Caco-2 (cell line): Measurements from ENCODE around the gene CDAN1. TPM values are rescaled to one million over a fixed set of nuclear protein-coding genes. Genes with fewer than 3 reads are reported as not detected.

Experiments used
- BruUV-seq: library from RNA; stranded (reverse); fragments of 400-500 nt; replicated peaks from 2 replicates; lab custom pipeline; 2021; lab: Mats Ljungman, UMichigan
- CTCF ChIA-PET: fragments of 300-600 bp; sonication (Branson Sonifier 250); formaldehyde crosslinking; loops from one replicate; lab custom pipeline; 2022; ENCODE audit warnings: antibody characterized with exemption; lab: Charles Lee
- POLR2A ChIA-PET: fragments of 300-600 bp; sonication (Branson Sonifier 250); formaldehyde crosslinking; loops from one replicate; lab custom pipeline; 2022; ENCODE audit warnings: antibody characterized with exemption; lab: Charles Lee
- DNase-seq, 2 experiments: peaks; one replicate each; pipeline versions ENCODE4 v3.0.0 to v3.0.0-alpha.2; 2020 to 2022
- H3K27me3 ChIP-seq: replicated peaks from 2 replicates; pipeline ENCODE4 v1.6.0; 2011; ENCODE audit warnings: low read length; ENCODE audit not compliant: control insufficient read depth, insufficient read depth
- H3K36me3 ChIP-seq: 2 replicates; pipeline ENCODE4 v1.5.1; 2011; ENCODE audit warnings: low read length; ENCODE audit not compliant: control insufficient read depth, insufficient read depth
- H3K4me1 ChIP-seq: fragments of 250-450 bp; sonication (Bioruptor Pico); 2 replicates; pipeline ENCODE4 v1.5.1; 2020; ENCODE audit warnings: mild to moderate bottlenecking
- H3K4me3 ChIP-seq: 2 replicates; pipeline ENCODE4 v1.5.1; 2011; ENCODE audit warnings: low read depth, mild to moderate bottlenecking, control low read depth, low read length
- H3K9me3 ChIP-seq: fragments of 250-450 bp; sonication (Bioruptor Pico); 2 replicates; pipeline ENCODE4 v1.5.1; 2020; ENCODE audit warnings: mild to moderate bottlenecking, moderate library complexity
- H3K27ac Mint-ChIP-seq: one replicate; pipeline ENCODE4 v1.8.0; 2022; ENCODE audit warnings: mixed read lengths; ENCODE audit not compliant: unreplicated experiment
- H3K27me3 Mint-ChIP-seq: one replicate; pipeline ENCODE4 v1.8.0; 2022; ENCODE audit warnings: mixed read lengths; ENCODE audit not compliant: insufficient read depth, unreplicated experiment
- H3K36me3 Mint-ChIP-seq: one replicate; pipeline ENCODE4 v1.8.0; 2022; ENCODE audit warnings: mild to moderate bottlenecking, mixed read lengths; ENCODE audit not compliant: insufficient read depth, unreplicated experiment
- H3K4me1 Mint-ChIP-seq: one replicate; pipeline ENCODE4 v1.8.0; 2022; ENCODE audit warnings: low read depth, mixed read lengths; ENCODE audit not compliant: unreplicated experiment
- H3K4me3 Mint-ChIP-seq: one replicate; pipeline ENCODE4 v1.8.0; 2022; ENCODE audit warnings: mild to moderate bottlenecking, moderate library complexity, mixed read lengths; ENCODE audit not compliant: unreplicated experiment
- H3K9me3 Mint-ChIP-seq: one replicate; pipeline ENCODE4 v1.8.0; 2022; ENCODE audit warnings: mixed read lengths; ENCODE audit not compliant: unreplicated experiment
- intact Hi-C: fragments of 100-400 bp; cut with micrococcal nuclease; formaldehyde crosslinking; loops from one replicate; pipeline ENCODE4 v1.10.0; 2022; ENCODE audit not compliant: unreplicated experiment
- total RNA-seq: library from RNA; stranded (reverse); gene quantifications from 2 replicates; pipeline ENCODE4 v1.2.3, GENCODE V29; 2022
- TF ChIP-seq, protein P1 (sequence below), 2 experiments: fragments of 200-600 bp in 1 of 2; IDR thresholded peaks; 1 replicate in 1 of 2; 2 replicates in 1 of 2; pipeline versions ENCODE4 v1.5.1 to v1.8.0; 2011 to 2022; ENCODE audit warnings: antibody characterized with exemption in 1 of 2, control low read depth in 1 of 2, inconsistent platforms in 1 of 2, low read depth in 1 of 2, low read length in 1 of 2, mild to moderate bottlenecking in 1 of 2, moderate library complexity in 1 of 2; ENCODE audit not compliant: insufficient read depth in 1 of 2, severe bottlenecking in 1 of 2, unreplicated experiment in 1 of 2

The CDAN1 gene
- total RNA-seq, 1 experiment from 2014 or later: 29.4 TPM

DNA sequence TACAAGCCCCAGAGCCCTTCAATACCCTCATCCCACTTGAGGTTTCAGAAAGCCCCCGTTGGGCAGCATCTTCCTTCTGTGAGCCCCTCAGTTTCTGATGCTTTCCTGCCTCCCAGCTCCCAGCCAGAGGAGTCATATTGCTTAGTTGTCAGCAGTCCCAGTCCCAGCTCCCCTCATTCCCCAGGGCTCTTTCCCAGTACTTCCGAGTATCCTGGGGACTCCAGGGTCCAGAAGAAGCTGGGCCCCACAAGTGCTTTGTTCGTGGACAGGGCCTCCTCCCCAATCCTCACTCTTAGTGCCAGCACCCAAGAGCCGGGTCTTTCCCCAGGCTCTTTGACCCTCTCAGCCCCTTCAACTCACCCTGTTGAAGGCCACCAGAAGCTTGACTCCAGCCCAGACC lies 43.9 kb downstream of the CDAN1 start:
- Mint-ChIP-seq H3K4me3 (no peak overlapping the region), H3K36me3 (no peaks in the 10 kb centered on the region), H3K27me3 (no peaks in the 10 kb centered on the region), H3K27ac (no peak overlapping the region), H3K9me3 (no peaks in the 10 kb centered on the region), H3K4me1 (no peaks in the 10 kb centered on the region)
- TF ChIP-seq, protein P1, sequence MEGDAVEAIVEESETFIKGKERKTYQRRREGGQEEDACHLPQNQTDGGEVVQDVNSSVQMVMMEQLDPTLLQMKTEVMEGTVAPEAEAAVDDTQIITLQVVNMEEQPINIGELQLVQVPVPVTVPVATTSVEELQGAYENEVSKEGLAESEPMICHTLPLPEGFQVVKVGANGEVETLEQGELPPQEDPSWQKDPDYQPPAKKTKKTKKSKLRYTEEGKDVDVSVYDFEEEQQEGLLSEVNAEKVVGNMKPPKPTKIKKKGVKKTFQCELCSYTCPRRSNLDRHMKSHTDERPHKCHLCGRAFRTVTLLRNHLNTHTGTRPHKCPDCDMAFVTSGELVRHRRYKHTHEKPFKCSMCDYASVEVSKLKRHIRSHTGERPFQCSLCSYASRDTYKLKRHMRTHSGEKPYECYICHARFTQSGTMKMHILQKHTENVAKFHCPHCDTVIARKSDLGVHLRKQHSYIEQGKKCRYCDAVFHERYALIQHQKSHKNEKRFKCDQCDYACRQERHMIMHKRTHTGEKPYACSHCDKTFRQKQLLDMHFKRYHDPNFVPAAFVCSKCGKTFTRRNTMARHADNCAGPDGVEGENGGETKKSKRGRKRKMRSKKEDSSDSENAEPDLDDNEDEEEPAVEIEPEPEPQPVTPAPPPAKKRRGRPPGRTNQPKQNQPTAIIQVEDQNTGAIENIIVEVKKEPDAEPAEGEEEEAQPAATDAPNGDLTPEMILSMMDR (IDR thresholded peaks at IDR 0.05; ENCODE audit: insufficient read depth in 1 of 2, low read depth in 1 of 2, low read length in 1 of 2, severe bottlenecking in 1 of 2, unreplicated experiment in 1 of 2): no peak
- BruUV-seq: no TSS peak
- Histone ChIP-seq H3K27me3 (no peaks in the 10 kb centered on the region), H3K36me3 (no peaks in the 10 kb centered on the region), H3K9me3 (no peaks in the 10 kb centered on the region), H3K4me1 (no peaks in the 10 kb centered on the region), H3K4me3 (no peak overlapping the region)
- no peak for DNase-seq
- POLR2A ChIA-PET: no interaction called here
- intact Hi-C loops: no loop called here
- CTCF ChIA-PET: no interaction called here

DNA sequence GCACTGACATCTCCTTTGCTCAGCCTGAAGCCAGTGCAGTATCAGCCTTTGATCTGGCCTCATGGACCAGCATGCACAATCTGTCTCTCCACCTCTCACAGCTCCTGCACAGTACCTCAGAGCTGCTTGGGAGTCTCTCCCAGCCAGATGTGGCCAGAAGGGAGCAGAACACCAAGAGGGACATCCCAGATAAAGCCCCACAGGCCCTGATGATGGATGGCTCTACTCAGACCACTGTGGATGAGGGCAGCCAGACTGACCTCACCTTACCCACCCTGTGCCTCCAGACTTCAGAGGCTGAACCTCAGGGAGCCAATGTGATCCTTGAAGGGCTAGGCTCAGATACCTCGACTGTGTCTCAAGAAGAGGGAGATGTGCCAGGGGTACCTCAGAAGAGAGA lies 44.4 kb downstream of the CDAN1 start:
- Histone ChIP-seq H3K4me1 (no peaks in the 10 kb centered on the region), H3K36me3 (no peaks in the 10 kb centered on the region), H3K27me3 (no peaks in the 10 kb centered on the region), H3K4me3 (no peak overlapping the region), H3K9me3 (no peaks in the 10 kb centered on the region)
- BruUV-seq: no TSS peak
- DNase-seq: no peak
- H3K4me1 Mint-ChIP-seq: no peaks in the 10 kb centered on the region
- H3K36me3 Mint-ChIP-seq: no peaks in the 10 kb centered on the region
- CTCF ChIA-PET: no interaction called here
- TF ChIP-seq, protein P1 (IDR thresholded peaks at IDR 0.05; ENCODE audit: insufficient read depth in 1 of 2, low read depth in 1 of 2, low read length in 1 of 2, severe bottlenecking in 1 of 2, unreplicated experiment in 1 of 2): no peak
- POLR2A ChIA-PET: no interaction called here
- no peaks in the 10 kb centered on the region for H3K27me3 Mint-ChIP-seq
- no peak overlapping the region for H3K4me3 Mint-ChIP-seq
- H3K27ac Mint-ChIP-seq: no peak overlapping the region
- H3K9me3 Mint-ChIP-seq: no peaks in the 10 kb centered on the region
- intact Hi-C loops: no loop called here

DNA sequence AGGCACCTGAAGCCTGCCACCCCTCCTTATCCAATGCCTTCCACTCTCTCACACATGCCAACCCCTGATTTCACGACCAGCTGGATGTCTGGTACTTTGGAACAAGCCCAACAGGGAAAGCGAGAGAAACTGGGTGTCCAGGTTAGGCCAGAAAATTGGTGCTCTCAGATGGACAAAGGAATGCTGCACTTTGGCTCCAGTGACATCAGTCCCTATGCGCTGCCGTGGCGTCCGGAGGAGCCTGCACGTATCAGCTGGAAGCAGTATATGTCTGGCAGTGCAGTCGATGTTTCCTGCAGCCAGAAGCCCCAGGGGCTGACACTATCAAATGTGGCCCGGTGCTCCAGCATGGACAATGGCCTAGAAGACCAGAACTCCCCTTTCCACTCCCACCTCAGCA lies 45.2 kb downstream of the CDAN1 start:
- Histone ChIP-seq H3K27me3 (no peaks in the 10 kb centered on the region), H3K4me3 (no peak overlapping the region), H3K4me1 (no peaks in the 10 kb centered on the region), H3K9me3 (no peaks in the 10 kb centered on the region), H3K36me3 (no peaks in the 10 kb centered on the region)
- no TSS peak for BruUV-seq
- TF ChIP-seq, protein P1 (IDR thresholded peaks at IDR 0.05; ENCODE audit: insufficient read depth in 1 of 2, low read depth in 1 of 2, low read length in 1 of 2, severe bottlenecking in 1 of 2, unreplicated experiment in 1 of 2): no peak
- POLR2A ChIA-PET: no interaction called here
- Mint-ChIP-seq H3K4me3 (no peak overlapping the region), H3K36me3 (no peaks in the 10 kb centered on the region), H3K4me1 (no peaks in the 10 kb centered on the region), H3K27me3 (no peaks in the 10 kb centered on the region), H3K27ac (no peak overlapping the region), H3K9me3 (no peaks in the 10 kb centered on the region)
- intact Hi-C loops: no loop called here
- peak in 1 of 2 experiments; percentile 11 for DNase-seq
- CTCF ChIA-PET: no interaction called here
